Ectodermal cell (in vitro differentiated cells): ENCODE measurements around the gene ADAM15.

Source experiments
- H3K27ac ChIP-seq: 2 replicates; pipeline ENCODE4 v1.7.0; 2013; ENCODE audit warnings: mild to moderate bottlenecking, low read depth, low read length; ENCODE audit not compliant: insufficient read depth, poor library complexity, severe bottlenecking
- H3K27me3 ChIP-seq: 2 replicates; pipeline ENCODE4 v1.7.0; 2013; ENCODE audit warnings: mild to moderate bottlenecking, low read length; ENCODE audit not compliant: insufficient read depth, control insufficient read depth, poor library complexity, severe bottlenecking
- H3K36me3 ChIP-seq: one replicate; pipeline ENCODE4 v1.7.0; 2013; ENCODE audit warnings: low read length; ENCODE audit not compliant: control insufficient read depth, insufficient read depth
- H3K4me1 ChIP-seq: one replicate; pipeline ENCODE4 v1.7.0; 2013; ENCODE audit warnings: low read length; ENCODE audit not compliant: control insufficient read depth, insufficient read depth
- H3K4me3 ChIP-seq: 2 replicates; pipeline ENCODE4 v1.7.0; 2013; ENCODE audit warnings: low read depth, low read length, control low read depth; ENCODE audit not compliant: insufficient read depth
- H3K9me3 ChIP-seq: 2 replicates; pipeline ENCODE4 v1.7.0; 2013; ENCODE audit warnings: mild to moderate bottlenecking, low read length, moderate library complexity; ENCODE audit not compliant: control insufficient read depth
- WGBS, 2 experiments: methylation state at CpG; one replicate each; pipeline ENCODE4 v1.1.7; 2013; ENCODE audit warnings: missing lambda C conversion rate in 2 of 2; 5-methylcytosine and 5-hydroxymethylcytosine counted together

Gene ADAM15

GRCh38 chr1:155081472-155082300 is 30.6 kb downstream of the ADAM15 start:
- H3K27me3 ChIP-seq = peaks cover 78% of the 10 kb centered on the region

GRCh38 chr1:155082301-155083051 is 31.4 kb downstream of the ADAM15 start:
- Histone ChIP-seq H3K4me3 (peak overlapping the region; percentile 5), H3K27ac (no peak overlapping the region), H3K4me1 (peaks cover 55% of the 10 kb centered on the region), H3K27me3 (peaks cover 79% of the 10 kb centered on the region), H3K36me3 (no peaks in the 10 kb centered on the region), H3K9me3 (no peaks in the 10 kb centered on the region)
- 7 to 9% methylated on average over 36 of the region's 36 CpGs for WGBS, 2 experiments

More at GRCh38 chr1:155081472-155082300, 30.6 kb downstream of the ADAM15 start:
- Histone ChIP-seq H3K4me1 (peaks cover 54% of the 10 kb centered on the region), H3K27ac (no peak overlapping the region), H3K36me3 (no peaks in the 10 kb centered on the region), H3K4me3 (peak overlapping the region; percentile 5), H3K9me3 (no peaks in the 10 kb centered on the region)
- 1 to 2% methylated on average over 68 of the region's 68 CpGs for WGBS, 2 experiments

GRCh38 chr1:155083052-155083541 is 32.0 kb downstream of the ADAM15 start:
- peaks cover 55% of the 10 kb centered on the region for H3K4me1 ChIP-seq
- no peaks in the 10 kb centered on the region for H3K9me3 ChIP-seq
- H3K27ac ChIP-seq = no peak overlapping the region
- H3K4me3 ChIP-seq = no peak overlapping the region
- no peaks in the 10 kb centered on the region for H3K36me3 ChIP-seq
- peaks cover 73% of the 10 kb centered on the region for H3K27me3 ChIP-seq
- 66 to 68% methylated on average over 6 of the region's 6 CpGs for WGBS, 2 experiments

- H3K36me3 ChIP-seq = no peaks in the 10 kb centered on the region
- H3K4me3 ChIP-seq = peak overlapping the region; percentile 63
- 35 to 37% methylated on average over 21 of the region's 21 CpGs for WGBS, 2 experiments
- H3K9me3 ChIP-seq = no peaks in the 10 kb centered on the region
- H3K27me3 ChIP-seq = peaks cover 63% of the 10 kb centered on the region
- no peak overlapping the region for H3K27ac ChIP-seq
- peaks cover 48% of the 10 kb centered on the region for H3K4me1 ChIP-seq
Measured at GRCh38 chr1:155083865-155084721, 33.0 kb downstream of the ADAM15 start.

GRCh38 chr1:155084722-155085503 is 33.8 kb downstream of the ADAM15 start:
- WGBS, 2 experiments = 0 to 1% methylated on average over 67 of the region's 67 CpGs
- no peaks in the 10 kb centered on the region for H3K9me3 ChIP-seq

GRCh38 chr1:155085504-155086127 is 34.5 kb downstream of the ADAM15 start:
- Histone ChIP-seq H3K36me3 (no peaks in the 10 kb centered on the region), H3K27me3 (peaks cover 48% of the 10 kb centered on the region), H3K4me1 (peaks cover 34% of the 10 kb centered on the region), H3K27ac (no peak overlapping the region), H3K4me3 (peak overlapping the region; percentile 63), H3K9me3 (no peaks in the 10 kb centered on the region)
- 4 to 5% methylated on average over 32 of the region's 32 CpGs for WGBS, 2 experiments

More at GRCh38 chr1:155084722-155085503, 33.8 kb downstream of the ADAM15 start:
- H3K27me3 ChIP-seq = peaks cover 55% of the 10 kb centered on the region
- no peak overlapping the region for H3K27ac ChIP-seq
- H3K4me1 ChIP-seq = peaks cover 40% of the 10 kb centered on the region
- no peaks in the 10 kb centered on the region for H3K36me3 ChIP-seq
- H3K4me3 ChIP-seq = peak overlapping the region; percentile 63

- 14 to 16% methylated on average over 24 of the region's 24 CpGs for WGBS, 2 experiments
- peak overlapping the region; percentile 63 for H3K4me3 ChIP-seq
Measured at GRCh38 chr1:155086128-155086741, 35.1 kb downstream of the ADAM15 start.

GRCh38 chr1:155086856-155087535 is 35.9 kb downstream of the ADAM15 start:
- Histone ChIP-seq H3K4me3 (no peak overlapping the region), H3K27ac (no peak overlapping the region), H3K36me3 (no peaks in the 10 kb centered on the region), H3K27me3 (peaks cover 39% of the 10 kb centered on the region), H3K9me3 (no peaks in the 10 kb centered on the region), H3K4me1 (peaks cover 24% of the 10 kb centered on the region)
- WGBS, 2 experiments = 57 to 63% methylated on average over 6 to 8 of the region's 8 CpGs

More at GRCh38 chr1:155086128-155086741, 35.1 kb downstream of the ADAM15 start:
- H3K9me3 ChIP-seq = no peaks in the 10 kb centered on the region
- H3K27ac ChIP-seq = no peak overlapping the region
- H3K27me3 ChIP-seq = peaks cover 42% of the 10 kb centered on the region
- peaks cover 31% of the 10 kb centered on the region for H3K4me1 ChIP-seq
- H3K36me3 ChIP-seq = no peaks in the 10 kb centered on the region
